ENCODE data around the gene AHI1. TPM values are rescaled to one million over a fixed set of nuclear protein-coding genes. Genes with fewer than 3 reads are reported as not detected.

Gene AHI1
- total and polyA plus RNA-seq, 10 of the 15 experiments (the other 5 are each of a cell fraction or from before 2014, with no cell fraction given), result 3.2 to 9.5 (median 4.6) TPM

DNA sequence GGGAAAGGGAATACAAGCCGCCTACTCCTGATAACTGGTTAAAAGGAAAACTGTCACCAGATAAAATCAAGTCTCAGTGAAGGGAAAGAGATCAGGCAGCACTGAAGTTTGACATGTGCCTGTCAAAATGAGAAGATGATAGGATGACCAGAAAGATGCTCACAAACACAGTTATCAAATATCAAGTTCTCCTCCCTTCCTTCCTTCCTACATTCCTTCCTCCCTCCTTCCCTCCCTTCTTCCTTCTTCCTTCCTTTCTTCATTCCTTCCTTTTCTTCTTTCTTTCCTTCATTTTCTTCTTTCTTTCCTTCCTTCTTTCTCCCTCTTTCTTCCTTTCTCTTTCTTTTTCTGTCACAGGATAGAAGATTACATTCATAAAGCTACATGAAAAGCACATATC is 261.2 kb downstream of the AHI1 start:
- H3K4me1 ChIP-seq (ENCODE audit: control insufficient read depth, insufficient read depth, low read length), result peaks cover 16% of the 10 kb centered on the region
- no peak overlapping the region for H3K9ac ChIP-seq (ENCODE audit: control insufficient read depth, insufficient read depth, low read length)
- ChIA-PET CTCF (interaction anchor here (2.2 kb wide), 1 partner anchor 13 kb away, joined by 4 read pairs; no protein-coding TSS in a partner anchor), SMC1A (ENCODE audit: uncharacterized antibody, unreplicated experiment) (interaction anchor here (0.6 to 1.9 kb wide), 5 partner anchors 27 to 160 kb away, joined by 3 to 5 read pairs (median 4); no protein-coding TSS in a partner anchor), POLR2A (interaction anchor here (0.7 to 1.0 kb wide), 2 partner anchors 11 to 167 kb away, joined by 3 to 7 read pairs; no protein-coding TSS in a partner anchor), RAD21 (ENCODE audit: unreplicated experiment) (interaction anchor here (0.7 kb wide), 1 partner anchor 77 kb away, joined by 4 read pairs; no protein-coding TSS in a partner anchor)
- BruUV-seq (replicated peaks), result no TSS peak
- in situ Hi-C loops (cut with MboI), result loop anchor here (25.0 kb wide), 1 partner anchor 176 kb away; no protein-coding TSS in a partner anchor
- ATAC-seq, result no peak
- H3K4me2 ChIP-seq (ENCODE audit: control insufficient read depth, insufficient read depth), result no peak overlapping the region
- no peak overlapping the region for H3K27ac ChIP-seq (ENCODE audit: control insufficient read depth, insufficient read depth)
- no peak for TF ChIP-seq RFX5 (IDR thresholded peaks at IDR 0.05; ENCODE audit: low read depth, low read length)
- no peak for TF ChIP-seq TCF12 (IDR thresholded peaks at IDR 0.05; ENCODE audit: low read depth, low read length)
- no peak for TF ChIP-seq MTA2 (IDR thresholded peaks at IDR 0.05; ENCODE audit: low read depth)
- TF ChIP-seq, protein P1, sequence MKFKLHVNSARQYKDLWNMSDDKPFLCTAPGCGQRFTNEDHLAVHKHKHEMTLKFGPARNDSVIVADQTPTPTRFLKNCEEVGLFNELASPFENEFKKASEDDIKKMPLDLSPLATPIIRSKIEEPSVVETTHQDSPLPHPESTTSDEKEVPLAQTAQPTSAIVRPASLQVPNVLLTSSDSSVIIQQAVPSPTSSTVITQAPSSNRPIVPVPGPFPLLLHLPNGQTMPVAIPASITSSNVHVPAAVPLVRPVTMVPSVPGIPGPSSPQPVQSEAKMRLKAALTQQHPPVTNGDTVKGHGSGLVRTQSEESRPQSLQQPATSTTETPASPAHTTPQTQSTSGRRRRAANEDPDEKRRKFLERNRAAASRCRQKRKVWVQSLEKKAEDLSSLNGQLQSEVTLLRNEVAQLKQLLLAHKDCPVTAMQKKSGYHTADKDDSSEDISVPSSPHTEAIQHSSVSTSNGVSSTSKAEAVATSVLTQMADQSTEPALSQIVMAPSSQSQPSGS (IDR thresholded peaks at IDR 0.05; ENCODE audit: low read length), result no peak
- no peak for TF ChIP-seq MTA3 (IDR thresholded peaks at IDR 0.05; ENCODE audit: borderline replicate concordance, low read length)
- TF ChIP-seq STAT1 (conservative IDR thresholded peaks at IDR 0.05), result no peak
- no peak for TF ChIP-seq ATF7 (IDR thresholded peaks at IDR 0.05; ENCODE audit: low read depth)
- TF ChIP-seq ZNF207 (IDR thresholded peaks at IDR 0.05; ENCODE audit: borderline replicate concordance), result no peak
- TF ChIP-seq, protein P2, sequence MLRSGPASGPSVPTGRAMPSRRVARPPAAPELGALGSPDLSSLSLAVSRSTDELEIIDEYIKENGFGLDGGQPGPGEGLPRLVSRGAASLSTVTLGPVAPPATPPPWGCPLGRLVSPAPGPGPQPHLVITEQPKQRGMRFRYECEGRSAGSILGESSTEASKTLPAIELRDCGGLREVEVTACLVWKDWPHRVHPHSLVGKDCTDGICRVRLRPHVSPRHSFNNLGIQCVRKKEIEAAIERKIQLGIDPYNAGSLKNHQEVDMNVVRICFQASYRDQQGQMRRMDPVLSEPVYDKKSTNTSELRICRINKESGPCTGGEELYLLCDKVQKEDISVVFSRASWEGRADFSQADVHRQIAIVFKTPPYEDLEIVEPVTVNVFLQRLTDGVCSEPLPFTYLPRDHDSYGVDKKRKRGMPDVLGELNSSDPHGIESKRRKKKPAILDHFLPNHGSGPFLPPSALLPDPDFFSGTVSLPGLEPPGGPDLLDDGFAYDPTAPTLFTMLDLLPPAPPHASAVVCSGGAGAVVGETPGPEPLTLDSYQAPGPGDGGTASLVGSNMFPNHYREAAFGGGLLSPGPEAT (IDR thresholded peaks at IDR 0.05; ENCODE audit: low read depth), result no peak
- TF ChIP-seq POLR2AphosphoS2 (IDR thresholded peaks at IDR 0.05; ENCODE audit: low read depth, low read length), result no peak
- TF ChIP-seq ZNF622 (IDR thresholded peaks at IDR 0.05), result no peak
- 79% methylated on average over 1 of the region's 1 CpG for WGBS (ENCODE audit: insufficient coverage, insufficient replicate concordance, low lambda C conversion rate, missing lambda C conversion rate)
- no peaks in the 10 kb centered on the region for H3K79me2 ChIP-seq (ENCODE audit: control insufficient read depth, insufficient read depth, low read length)
- DNase-seq (ENCODE audit: low read depth, low spot score), result no peak
- intact Hi-C loops (cut with micrococcal nuclease; ENCODE audit: unreplicated experiment), result no loop called here
- H3K9me3 ChIP-seq (replicated peaks; ENCODE audit: control insufficient read depth, insufficient read depth, low read length), result no peaks in the 10 kb centered on the region
- no peak for FAIRE-seq
- no peak overlapping the region for H3K4me3 ChIP-seq
- H3K36me3 ChIP-seq (ENCODE audit: control insufficient read depth in 2 of 2, insufficient read depth in 2 of 2, low read length in 1 of 2), result no peaks in the 10 kb centered on the region
- peaks cover 0 to 2% of the 10 kb centered on the region in 2 experiments; a peak in 1 of 4 replicates for H3K27me3 ChIP-seq (replicated peaks in 1 of 2; ENCODE audit: control insufficient read depth in 2 of 2, insufficient read depth in 2 of 2, low read length in 1 of 2)
- no peak overlapping the region for H2AFZ ChIP-seq (ENCODE audit: control insufficient read depth, low read depth, low read length)
- no peaks in the 10 kb centered on the region for H4K20me1 ChIP-seq (ENCODE audit: control insufficient read depth, insufficient read depth)

Measured in GM12878 (cell line).